GM18499 (cell line): ENCODE results near the gene LMLN.
"Not testable (repeated sequence)": the region's sequence is repeated elsewhere in the genome, so short reads cannot be mapped to it uniquely, and the experiment has no call there.

Experiments used
- ATAC-seq: cut with Tn5 transposase; IDR thresholded peaks from one replicate; pipeline ENCODE4 v1.9.1; 2021; ENCODE audit warnings: moderate number of reproducible peaks; ENCODE audit not compliant: insufficient read depth, unreplicated experiment

LMLN gene

DNA sequence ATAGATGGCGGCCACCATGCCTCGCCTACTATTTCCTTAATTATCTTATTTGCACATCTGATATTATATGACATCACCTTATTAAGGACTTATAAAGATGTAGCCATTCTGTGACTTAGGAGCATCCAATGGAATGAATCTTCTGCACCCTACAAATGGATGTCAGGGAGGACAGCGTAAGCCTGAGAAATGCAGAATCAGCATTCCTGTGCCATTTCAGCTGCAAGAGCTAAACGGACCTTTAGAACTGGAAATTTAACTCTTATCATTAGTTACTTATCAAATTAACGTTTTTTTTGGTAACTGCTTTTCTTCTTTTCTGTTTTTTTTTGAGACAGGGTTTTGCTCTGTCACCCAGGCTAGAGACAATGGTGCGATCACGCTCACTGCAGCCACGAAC is 65.6 kb downstream of the LMLN start:
- no peak for ATAC-seq

DNA sequence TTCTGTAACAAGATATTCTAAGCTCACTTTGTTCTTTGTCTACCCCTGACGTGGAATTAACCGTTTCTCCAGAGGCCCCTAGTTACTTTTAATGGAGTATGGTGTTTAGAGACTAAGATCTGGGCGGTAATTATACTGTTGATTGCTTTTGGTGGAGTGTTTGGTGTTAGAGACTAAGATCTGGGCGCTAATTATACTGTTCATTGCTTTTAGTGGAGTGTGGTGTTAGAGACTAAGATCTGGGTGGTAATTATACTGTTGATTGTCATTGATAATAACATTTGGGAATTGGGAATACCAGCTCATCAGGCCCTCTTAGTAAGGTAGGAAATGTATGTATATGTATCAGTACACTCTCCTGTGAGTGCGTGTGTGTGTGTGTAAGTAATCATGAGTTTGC is 66.6 kb downstream of the LMLN start:
- ATAC-seq, result no peak

DNA sequence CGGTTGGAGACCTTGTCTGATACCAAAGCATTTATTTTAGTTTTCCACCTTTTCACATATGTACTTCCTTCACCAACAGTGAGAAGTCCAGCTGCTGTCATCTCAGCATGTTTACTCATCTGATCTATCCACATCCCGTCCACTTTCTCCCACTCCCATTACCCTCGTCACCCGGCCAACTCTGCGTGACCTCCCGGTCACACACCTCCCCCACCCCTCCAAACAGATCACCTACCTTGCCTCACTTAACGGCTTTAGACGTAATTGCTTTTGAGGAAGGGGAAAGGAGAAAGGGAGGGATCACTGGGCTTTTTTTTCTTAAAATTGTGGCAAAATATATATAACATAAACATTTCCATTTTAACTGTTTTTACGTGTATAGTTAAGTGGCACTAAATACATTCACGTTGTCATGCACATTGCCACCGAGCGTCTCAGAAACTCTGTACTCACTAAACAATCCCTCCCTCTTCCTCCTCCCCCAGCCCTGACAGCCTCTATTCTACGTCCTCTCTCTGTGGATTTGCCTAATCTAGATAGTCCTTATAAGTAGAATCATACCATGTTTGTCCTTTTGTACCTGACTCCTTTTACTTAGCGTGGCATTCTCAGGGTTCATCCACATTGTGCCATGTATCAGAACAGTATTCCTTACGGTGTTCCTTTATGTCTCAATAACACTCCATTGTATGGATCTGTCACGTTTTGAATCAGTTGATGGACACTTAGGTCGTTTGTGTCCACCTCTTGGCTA is 67.2 kb downstream of the LMLN start:
- ATAC-seq, result no peak

DNA sequence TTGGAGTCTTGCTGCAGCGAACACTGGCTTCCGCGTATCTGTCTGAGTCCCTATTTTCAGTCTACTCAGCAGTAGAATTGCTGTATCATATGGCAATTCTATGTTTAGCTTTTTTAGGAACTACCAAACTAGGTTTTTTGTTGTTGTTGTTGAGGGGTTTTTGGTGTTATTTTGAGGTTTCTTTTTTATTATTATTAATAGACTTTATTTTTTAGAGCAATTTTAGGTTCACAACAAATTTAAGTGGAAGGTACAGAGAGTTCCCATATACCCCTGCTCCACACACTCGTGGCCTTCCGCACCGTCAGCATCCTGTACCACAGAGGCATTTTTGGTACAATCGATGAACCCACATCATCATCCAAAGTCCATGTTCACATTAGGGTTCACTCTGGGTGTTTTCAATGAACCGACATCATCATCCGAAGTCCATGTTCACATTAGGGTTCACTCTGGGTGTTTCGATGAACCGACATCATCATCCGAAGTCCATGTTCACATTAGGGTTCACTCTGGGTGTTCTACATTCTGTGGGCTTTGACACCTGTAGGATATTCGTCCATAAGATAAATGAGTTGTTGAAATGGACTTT is 67.9 kb downstream of the LMLN start:
- no peak for ATAC-seq

DNA sequence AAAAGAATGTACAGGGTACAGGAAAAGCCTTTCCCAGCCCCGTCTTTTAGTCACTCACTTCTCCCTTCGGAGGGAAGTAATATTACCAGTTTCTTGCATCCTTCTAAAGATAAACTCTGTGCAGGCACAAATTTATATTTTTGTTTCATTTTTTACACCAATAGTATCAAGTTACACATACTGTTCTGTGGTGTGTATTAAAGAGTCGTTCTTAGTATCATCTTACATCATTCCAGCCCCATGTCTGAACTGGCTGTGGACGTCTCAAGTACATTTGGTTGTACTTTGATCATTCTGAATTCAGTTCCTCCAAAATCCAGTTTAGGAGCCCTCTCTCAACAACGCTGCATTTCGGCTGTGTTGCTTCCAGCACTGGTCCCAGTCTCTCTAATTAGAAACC is 68.7 kb downstream of the LMLN start:
- ATAC-seq, result no peak

DNA sequence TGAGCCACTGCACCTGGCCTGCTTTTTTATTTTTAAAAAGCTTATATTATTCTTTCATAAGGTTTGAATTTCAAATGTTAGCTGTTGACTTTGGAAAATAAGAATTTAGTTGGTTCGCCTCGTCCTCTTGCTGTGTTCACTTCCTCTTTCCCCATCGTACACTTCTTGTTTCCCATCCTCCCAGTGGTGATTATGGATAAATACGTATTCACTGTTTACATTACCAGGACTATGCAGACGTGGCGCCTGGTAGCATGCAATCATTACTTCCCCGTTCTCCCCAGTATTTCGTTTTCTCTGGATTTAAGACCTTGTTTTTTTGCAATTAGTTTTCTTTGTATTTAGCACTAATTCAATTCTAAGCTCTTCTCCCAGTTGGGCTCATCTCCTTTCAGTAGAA is 70.1 kb downstream of the LMLN start:
- ATAC-seq, result no peak

DNA sequence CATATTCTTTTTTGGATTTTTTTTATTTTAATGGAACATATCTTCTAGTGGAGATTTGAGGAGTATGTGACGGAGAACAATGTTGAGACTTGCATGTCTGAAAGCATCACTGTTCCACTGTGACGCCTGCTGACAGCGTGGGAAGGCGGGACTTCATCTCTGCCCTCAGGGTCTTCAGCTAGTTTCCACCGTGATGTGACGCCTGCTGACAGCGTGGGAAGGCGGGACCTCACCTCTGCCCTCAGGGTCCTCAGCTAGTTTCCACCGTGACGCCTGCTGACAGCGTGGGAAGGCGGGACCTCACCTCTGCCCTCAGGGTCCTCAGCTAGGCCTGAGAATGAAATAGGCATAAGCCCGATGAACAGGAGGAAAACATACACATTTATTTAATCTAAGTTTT is 70.7 kb downstream of the LMLN start:
- no peak for ATAC-seq

DNA sequence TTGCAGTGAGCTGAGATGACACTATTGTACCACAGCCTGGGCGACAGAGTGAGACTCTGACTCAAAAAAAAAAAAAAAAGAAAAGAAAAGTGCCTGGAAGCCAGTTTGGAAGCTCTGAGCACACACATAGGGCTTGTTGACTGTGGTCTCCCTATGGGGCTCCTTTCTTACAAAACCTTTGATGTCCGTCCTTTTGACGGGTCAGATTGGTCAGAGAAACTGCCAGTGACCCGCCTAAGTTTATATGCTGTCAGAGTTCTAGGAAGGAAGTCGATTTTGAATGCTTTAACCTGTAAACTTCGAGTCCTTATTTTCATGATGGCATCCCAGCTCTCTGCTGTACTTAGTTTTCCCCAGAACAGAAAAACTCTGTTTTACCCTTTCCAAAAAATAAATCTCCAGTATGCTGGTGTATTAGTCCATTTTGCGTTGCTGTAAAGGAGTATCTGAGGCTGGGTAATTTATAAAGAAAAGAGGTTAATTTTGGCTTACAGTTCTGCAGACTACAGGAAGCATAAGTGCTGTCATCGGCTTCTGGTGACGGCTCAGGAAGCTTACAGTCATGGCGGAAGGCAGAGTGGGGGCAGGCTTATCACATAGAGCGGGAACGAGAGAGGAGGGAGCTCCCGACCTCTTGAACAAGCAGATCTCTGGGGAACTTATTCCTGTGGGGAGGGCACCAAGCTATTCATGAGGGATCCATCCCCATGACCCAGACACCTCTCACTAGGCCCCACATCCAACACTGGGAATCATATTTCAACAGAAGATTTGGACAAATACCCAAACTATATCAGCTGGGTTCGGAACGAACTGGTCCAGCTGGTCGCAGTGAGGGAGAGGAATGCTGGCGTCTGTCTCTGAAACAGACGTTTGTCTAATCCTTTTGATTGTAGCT is 72.3 kb downstream of the LMLN start:
- ATAC-seq, result no peak

DNA sequence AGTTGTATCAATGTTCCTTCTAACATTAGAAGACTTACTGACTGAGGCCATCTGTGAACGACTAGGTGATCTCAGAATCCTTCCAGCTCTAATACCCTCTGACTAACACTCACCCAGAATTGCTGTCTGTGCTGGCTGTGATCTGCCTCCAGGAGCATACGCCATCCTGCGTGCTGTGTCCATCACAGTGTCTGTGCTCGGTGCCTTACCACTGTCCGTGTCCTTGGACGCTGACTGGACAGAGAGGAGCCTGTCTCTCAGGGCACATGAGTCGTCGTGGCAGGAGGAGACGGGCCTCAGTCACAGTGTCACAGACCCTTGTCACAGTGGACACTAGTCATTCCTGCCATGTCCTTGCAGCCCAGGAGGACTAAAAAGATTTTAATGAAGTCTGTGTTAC is 83.1 kb downstream of the LMLN start:
- ATAC-seq, result no peak

DNA sequence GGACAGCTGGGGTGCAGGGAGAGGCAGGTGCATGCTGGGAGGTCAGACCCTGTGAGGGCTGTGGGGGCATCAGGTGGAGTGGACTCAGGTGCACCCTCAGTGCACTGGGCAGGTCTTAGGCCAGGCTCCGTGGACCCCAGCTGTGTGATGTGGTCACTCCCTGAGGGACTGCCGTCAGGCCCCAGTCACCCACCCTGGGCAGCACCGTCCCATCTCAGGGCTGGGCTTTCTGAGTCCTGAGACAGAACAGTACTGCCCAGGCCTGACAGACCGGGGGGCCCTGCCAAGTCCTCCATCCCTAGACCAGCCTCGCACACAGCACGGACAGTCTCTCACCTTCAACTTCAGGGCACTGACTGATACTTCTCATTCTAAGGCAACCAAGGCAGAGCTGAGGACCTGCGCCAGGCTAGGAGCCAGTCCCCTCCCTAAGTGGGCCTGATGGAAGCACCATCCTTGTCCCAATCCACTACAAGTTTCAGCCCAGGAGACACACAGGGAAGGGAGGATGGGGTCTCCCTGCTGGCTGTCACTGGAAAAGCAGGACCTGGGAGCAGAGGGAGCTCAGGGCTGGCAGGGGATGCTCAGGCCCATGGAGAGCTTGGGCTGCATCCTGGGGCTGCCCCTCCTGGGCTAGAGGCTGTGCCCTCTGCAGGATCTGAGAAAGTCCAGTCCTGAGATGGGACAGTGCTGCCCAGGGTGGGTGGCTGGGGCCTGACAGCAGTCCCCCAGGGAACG is 86.3 kb downstream of the LMLN start:
- no peak for ATAC-seq

DNA sequence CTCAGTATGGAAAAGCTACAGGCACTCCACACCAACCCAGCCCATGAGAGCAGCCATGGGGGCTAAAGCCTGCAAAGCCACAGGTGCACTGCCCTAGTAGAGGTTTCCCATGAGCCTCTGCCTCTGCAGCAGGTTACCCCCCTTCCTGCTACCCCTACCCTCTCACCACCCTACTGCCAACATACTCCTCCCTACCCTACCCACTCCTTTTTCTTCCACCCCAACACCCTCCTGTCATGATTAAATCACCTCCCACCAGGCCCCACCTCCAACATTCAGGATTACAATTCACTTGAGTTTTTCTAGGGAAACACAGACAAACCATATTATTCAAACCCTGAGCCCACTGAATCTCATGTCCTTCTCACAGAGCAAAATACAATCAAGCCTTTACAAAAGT is 88.4 kb downstream of the LMLN start:
- no peak for ATAC-seq

DNA sequence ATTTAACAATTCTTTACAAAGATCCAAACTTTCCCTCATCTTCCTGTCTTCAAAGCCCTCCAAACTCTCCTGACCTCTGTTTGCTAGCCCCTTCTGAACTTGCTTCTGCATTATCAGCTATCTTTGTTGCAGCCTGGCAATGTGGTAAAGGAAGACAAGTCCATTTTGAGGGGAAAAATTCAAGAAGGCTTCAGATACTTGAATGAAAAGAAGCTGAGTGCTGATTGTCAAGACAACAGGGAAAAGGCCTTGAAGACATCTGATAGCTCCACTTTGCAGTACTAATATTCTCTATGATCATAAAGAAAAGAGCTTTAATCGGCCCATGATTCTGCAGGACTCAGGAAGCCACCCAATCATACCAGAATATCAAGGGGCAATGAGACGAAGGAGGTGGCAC is 91.8 kb downstream of the LMLN start:
- ATAC-seq, result no peak

DNA sequence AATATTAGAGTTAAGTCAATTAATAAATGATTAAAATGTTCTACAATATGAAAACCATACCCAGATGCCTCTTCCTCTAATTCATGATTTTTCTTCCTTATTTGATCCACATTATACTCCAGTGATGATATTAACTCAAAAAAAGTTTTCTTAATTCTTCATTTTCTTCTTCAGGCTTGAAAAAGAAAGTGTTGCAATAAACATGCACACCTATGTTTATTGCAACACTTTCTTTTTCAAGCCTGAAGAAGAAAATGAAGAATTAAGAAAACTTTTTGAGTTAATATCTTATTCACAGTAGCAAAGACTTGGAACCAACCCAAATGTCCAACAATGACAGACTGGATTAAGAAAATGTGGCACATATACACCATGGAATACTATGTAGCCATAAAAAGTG is 93.4 kb downstream of the LMLN start:
- ATAC-seq, result not testable (repeated sequence)

DNA sequence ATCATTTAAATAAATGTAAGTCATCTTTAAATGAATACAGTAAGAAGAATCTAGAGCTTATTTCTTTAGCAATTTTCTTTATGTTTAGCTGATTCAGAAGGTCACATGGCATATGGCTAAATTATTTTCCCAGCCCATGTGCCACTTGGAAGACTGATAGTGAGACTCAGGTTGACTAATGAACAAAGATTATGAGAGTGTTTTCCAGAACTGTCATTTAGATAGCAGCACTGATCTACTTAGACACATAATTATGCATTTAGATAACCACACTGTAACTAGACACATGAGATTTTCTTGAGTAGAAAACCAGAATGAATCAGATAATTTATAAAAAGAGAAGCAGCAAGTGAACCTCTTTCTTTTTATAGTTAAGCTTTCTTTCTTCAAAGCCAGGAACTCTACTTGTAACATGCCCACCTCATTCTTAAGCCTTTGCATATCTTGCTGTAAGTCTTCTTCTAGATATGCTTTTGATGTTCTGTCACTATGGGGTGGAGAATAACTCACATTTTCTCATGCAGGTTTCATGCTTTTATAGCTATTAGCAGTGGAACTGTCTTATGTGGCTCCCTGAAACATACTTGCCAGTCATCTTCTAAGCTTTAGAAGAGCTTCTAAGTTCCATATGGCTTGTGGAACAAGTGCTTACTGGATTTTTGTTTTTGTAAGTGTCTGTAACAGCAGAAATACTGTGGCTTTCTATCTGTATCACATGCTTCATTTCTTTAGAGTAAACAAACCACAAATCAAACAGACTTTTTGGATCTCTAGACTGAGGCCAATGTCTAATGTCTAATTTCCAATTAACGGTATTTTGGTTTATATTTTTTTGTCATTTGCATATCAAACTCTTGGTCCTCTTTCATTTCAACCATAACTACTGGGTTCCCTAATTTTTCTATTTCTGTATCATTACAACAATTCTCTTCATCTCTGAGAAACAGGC is 101.4 kb downstream of the LMLN start:
- ATAC-seq, result no peak

DNA sequence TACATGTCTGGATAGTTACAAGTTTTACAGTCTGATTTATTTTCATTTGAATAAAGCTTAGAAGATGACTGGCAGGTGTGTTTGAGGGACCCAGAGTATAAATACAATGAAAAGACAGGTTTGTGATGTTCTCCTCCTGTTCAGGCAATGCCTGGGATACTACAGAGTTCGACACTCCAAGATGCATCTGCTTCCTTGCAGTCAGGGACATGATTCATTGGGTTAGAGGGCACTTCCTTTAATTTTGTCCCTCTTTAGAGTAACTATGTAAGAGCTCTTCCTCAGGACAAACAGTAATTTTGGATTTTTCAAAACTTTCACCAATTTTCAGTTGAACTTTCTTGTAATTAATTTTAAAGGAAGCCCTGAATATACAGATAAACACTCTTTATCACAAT is 102.0 kb downstream of the LMLN start:
- no peak for ATAC-seq

DNA sequence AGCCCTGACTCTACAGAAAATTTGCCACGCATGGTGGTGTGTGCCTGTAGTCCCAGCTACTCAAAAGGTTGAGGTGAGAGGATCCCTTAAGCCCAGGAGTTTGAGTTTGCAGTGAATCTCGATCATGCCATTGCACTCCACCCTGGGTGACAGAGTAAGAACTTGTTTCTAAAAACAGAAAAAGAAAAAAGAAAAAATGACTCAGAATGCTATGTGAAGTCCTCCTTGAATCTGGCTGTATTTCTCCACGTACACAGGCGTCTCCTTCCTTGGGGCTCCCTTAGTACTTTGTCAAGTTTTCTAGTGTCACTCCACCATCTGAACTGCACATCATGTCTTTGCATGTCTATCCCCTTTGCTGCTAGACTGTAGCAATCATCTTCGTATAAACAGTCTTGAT is 104.4 kb downstream of the LMLN start:
- ATAC-seq, result no peak

DNA sequence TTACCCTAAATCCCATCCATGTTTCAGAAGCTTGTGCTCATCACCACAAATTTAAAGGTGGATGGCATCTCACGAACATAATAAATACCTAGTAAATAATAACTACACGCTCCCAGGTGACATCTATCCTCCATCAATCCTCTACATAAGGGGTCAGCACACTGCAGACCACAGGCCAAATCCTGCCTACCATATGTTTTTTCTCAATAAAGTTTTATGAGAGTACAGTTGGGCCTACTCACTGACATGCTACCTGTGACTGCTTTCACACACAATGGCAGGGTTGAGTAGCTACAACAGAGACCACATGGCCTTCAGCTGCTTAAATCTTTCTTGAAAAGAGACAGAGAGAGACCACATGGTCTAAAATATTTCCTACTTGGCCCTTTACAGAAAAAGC is 105.9 kb downstream of the LMLN start:
- no peak for ATAC-seq

DNA sequence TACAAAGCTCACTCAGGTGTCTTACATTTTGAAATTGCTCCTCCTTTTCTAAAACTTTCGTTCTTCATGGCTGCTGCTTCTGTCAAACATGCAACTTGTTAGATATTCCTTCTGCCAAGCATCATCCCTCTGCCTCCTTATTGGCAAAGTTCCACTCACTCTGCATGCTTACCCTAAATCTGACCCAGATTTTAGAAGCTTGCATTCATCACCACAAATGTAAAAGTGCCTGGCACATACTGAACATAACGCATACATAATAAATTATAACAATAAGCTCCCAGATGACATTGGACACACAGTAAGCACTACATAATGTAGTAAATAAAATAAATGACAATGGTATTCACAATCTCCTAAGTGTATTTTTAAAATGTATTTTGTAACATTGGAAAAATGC is 107.4 kb downstream of the LMLN start:
- no peak for ATAC-seq

DNA sequence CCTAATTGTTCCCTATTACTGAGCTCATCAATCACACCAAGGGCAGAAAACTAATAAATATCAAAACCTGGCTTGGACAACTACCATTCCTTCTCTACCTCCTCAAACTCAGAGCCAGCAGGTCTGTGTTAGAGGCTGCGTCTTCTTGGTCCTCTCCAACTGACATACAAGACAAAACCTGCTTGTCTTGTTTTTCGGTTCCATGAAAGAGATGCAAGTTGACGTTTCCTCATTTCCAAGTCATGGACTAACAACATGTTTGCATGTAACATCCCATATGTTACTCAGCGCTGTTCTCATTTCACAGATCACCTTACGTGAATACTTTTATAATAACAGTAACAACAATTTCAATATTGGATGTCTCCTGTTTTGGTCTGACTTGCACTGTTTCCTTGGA is 110.9 kb downstream of the LMLN start:
- ATAC-seq, result no peak
